ENCODE results near the gene SPTB.

Gene SPTB

GRCh38 chr14:64891839-64892375 is 12.2 kb upstream of the SPTB start:
- TF ChIP-seq, protein P1, sequence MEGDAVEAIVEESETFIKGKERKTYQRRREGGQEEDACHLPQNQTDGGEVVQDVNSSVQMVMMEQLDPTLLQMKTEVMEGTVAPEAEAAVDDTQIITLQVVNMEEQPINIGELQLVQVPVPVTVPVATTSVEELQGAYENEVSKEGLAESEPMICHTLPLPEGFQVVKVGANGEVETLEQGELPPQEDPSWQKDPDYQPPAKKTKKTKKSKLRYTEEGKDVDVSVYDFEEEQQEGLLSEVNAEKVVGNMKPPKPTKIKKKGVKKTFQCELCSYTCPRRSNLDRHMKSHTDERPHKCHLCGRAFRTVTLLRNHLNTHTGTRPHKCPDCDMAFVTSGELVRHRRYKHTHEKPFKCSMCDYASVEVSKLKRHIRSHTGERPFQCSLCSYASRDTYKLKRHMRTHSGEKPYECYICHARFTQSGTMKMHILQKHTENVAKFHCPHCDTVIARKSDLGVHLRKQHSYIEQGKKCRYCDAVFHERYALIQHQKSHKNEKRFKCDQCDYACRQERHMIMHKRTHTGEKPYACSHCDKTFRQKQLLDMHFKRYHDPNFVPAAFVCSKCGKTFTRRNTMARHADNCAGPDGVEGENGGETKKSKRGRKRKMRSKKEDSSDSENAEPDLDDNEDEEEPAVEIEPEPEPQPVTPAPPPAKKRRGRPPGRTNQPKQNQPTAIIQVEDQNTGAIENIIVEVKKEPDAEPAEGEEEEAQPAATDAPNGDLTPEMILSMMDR (conservative IDR thresholded peaks at IDR 0.05; ENCODE audit: low read depth), result peak; percentile 62
- DNase-seq (ENCODE audit: low spot score), result peak; percentile 38
- POLR2A ChIA-PET (ENCODE audit: low non-redundant PET), result interaction anchor here (0.6 kb wide), 1 partner anchor 11 kb away, joined by 3 read pairs; no protein-coding TSS in a partner anchor
- CTCF ChIA-PET, result interaction anchor here (0.6 to 3.2 kb wide), 18 partner anchors 8 to 1190 kb away, joined by 3 to 36 read pairs (median 3); partner anchors contain the start of gene SPTB
- H3K27ac ChIP-seq, result no peak overlapping the region

DNA sequence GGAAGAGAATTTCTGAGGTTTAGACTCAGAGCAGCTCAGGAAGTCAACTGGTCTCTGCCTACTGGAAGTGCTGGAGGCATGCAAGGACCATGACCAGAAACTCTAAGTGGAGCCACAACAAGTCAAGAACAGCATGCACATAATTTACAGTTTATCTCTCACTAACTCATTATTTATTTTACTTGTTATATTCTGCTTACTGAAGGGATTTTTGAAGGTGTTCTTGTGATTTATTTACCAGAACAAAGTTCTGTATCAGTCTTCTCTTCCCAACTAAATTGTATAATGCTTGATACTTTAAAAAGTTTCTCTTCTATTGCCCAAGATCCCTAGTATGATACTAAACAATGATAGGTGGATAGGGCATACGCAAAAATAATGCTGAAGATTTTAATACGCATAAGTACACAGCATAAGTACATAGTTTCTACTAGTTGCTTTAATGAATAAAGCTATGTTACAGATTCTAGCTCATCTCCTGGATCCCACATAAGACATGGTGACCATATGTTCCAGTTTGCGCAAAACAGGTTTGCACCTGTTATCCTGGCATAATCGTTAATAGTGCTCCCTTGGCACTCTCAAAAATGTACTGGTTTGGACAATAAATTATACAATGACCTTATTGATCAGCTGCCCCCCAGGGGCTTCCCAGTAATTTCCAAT is 11.6 kb upstream of the SPTB start:
- TF ChIP-seq, protein P1 (conservative IDR thresholded peaks at IDR 0.05; ENCODE audit: low read depth), result no peak
- no peak for DNase-seq (ENCODE audit: low spot score)
- POLR2A ChIA-PET (ENCODE audit: low non-redundant PET), result no interaction called here
- H3K27ac ChIP-seq, result no peak overlapping the region
- CTCF ChIA-PET, result interaction anchor here (0.5 to 3.2 kb wide), 14 partner anchors 9 to 375 kb away, joined by 3 to 36 read pairs (median 3); partner anchors contain the start of gene SPTB

- TF ChIP-seq, protein P1 (conservative IDR thresholded peaks at IDR 0.05; ENCODE audit: low read depth), result no peak
- no peak for DNase-seq (ENCODE audit: low spot score)
- H3K27ac ChIP-seq, result no peak overlapping the region
- ChIA-PET CTCF (no interaction called here), POLR2A (ENCODE audit: low non-redundant PET) (no interaction called here)
Observed at GRCh38 chr14:64889352-64889751, 9.6 kb upstream of the SPTB start.

DNA sequence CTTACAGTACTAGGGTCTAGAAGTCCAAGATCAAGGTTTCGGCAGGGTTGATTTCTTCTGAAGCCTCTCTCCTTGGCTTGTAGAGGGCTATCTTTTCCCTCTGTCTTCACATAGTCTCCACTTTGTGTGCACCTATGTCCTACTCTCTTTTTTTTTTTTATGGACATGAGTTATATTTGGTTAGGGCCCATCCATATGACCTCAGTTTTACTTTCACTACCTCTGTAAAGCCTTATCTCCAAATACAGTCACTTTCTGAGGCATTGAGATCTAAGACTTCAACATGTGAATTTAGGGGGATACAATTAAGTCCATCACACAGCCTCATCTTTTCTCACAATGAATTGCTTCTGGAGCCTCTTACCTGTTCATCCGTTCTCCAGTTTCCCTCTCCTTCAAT is 5.9 kb upstream of the SPTB start:
- ChIA-PET POLR2A (ENCODE audit: low non-redundant PET) (no interaction called here), CTCF (interaction anchor here (0.7 kb wide), 1 partner anchor 312 kb away, joined by 3 read pairs; no protein-coding TSS in a partner anchor)
- no peak for DNase-seq (ENCODE audit: low spot score)
- no peak overlapping the region for H3K27ac ChIP-seq
- TF ChIP-seq, protein P1 (conservative IDR thresholded peaks at IDR 0.05; ENCODE audit: low read depth), result no peak

DNA sequence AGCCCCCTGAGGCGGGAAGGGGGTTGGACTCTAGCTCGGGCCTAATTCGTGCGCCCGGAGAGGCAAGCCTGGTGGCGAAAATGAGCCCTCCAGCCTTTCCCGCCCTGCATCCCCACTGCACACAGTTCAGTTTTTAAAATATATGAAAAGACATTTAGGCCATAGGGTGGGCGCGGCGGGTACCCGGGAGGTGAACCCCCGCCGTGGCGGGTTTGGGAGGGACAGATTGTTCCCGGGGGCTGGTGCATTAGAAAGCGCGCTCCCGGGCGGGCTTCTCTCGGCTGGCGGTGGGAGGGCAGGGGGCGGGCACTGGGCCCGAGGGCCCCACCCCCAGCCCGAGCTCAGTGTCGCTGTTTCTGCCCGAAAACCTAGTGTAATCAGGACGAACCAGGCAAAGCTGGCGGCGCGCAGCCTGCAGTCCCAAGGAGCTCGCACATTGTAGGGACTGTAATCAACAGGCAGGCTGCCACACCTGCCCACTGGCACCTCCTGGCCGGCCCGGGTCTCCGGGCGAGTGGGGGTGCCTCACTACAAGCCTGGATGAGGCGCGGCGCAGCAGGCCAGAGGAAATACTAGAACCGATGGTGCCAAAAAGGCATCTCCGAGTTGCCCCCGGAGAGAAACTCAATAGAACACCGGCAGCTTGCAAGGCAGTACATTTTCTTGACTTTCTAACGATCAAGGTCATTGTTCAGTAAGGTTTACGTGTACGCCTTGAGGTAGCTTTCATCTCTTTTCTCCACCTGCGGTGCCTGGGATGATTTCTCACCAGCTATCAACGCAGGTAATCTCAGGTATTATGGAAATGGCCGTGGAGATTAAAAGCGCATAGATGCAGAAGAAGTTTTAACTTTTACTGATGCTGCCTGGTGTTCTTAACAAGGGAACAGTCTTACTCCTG is 764 bp upstream of the SPTB start:
- TF ChIP-seq, protein P1 (conservative IDR thresholded peaks at IDR 0.05; ENCODE audit: low read depth), result no peak
- H3K27ac ChIP-seq, result no peak overlapping the region
- CTCF ChIA-PET, result interaction anchor here (0.5 to 5.3 kb wide), 5 partner anchors 12 to 89 kb away, joined by 3 to 34 read pairs (median 6); no protein-coding TSS in a partner anchor

More for the DNA sequence above, 764 bp upstream of the SPTB start:
- POLR2A ChIA-PET (ENCODE audit: low non-redundant PET), result interaction anchor here (0.7 kb wide), 2 partner anchors 12 to 377 kb away, joined by 3 to 4 read pairs; no protein-coding TSS in a partner anchor
- peak; percentile 30 for DNase-seq (ENCODE audit: low spot score)
